Thymus (tissue), 11 donors: ENCODE results near the gene PDIA4. TPM values are rescaled to one million over a fixed set of nuclear protein-coding genes. Genes with fewer than 3 reads are reported as not detected.
A peak's percentile ranks its signal among the peaks of the same experiment; 100 is the strongest.
"Not testable (repeated sequence)": the region's sequence is repeated elsewhere in the genome, so short reads cannot be mapped to it uniquely, and the experiment has no call there.

Source experiments
- DNase-seq, 9 donors: peaks; one replicate each; pipeline ENCODE4 v3.0.0-alpha.2; 2013; ENCODE audit warnings: low spot score in 9 of 9, low read depth in 6 of 9, missing footprints in 1 of 9
- H3K27ac ChIP-seq, 2 donors: one replicate each; pipeline ENCODE4 v1.5.1; 2013; ENCODE audit warnings: control low read depth in 1 of 2, low read depth in 1 of 2, low read length in 1 of 2, mild to moderate bottlenecking in 1 of 2, moderate library complexity in 1 of 2
- H3K27me3 ChIP-seq, 2 donors: one replicate each; pipeline ENCODE4 v1.5.1; 2013; ENCODE audit warnings: low read length in 1 of 2; ENCODE audit not compliant: control insufficient read depth in 2 of 2, insufficient read depth in 1 of 2
- H3K36me3 ChIP-seq, 2 donors: one replicate each; pipeline ENCODE4 v1.5.1; 2013; ENCODE audit warnings: low read length in 1 of 2, mild to moderate bottlenecking in 1 of 2, moderate library complexity in 1 of 2; ENCODE audit not compliant: control insufficient read depth in 2 of 2, insufficient read depth in 2 of 2
- H3K4me1 ChIP-seq, 2 donors: one replicate each; pipeline ENCODE4 v1.5.1; 2013; ENCODE audit warnings: low read length in 2 of 2; ENCODE audit not compliant: control insufficient read depth in 2 of 2, insufficient read depth in 2 of 2
- H3K4me3 ChIP-seq, 2 donors: one replicate each; pipeline ENCODE4 v1.5.1; 2013; ENCODE audit warnings: low read length in 2 of 2, control low read depth in 1 of 2, mild to moderate bottlenecking in 1 of 2
- H3K9me3 ChIP-seq, 2 donors: one replicate each; pipeline ENCODE4 v1.5.1; 2013; ENCODE audit warnings: low read length in 1 of 2, mild to moderate bottlenecking in 1 of 2; ENCODE audit not compliant: control insufficient read depth in 2 of 2, insufficient read depth in 1 of 2
- WGBS: extraction: QIAGEN DNeasy Blood & Tissue Kit; methylation state at CpG from one replicate; pipeline ENCODE4 v1.1.7; 2013; 5-methylcytosine and 5-hydroxymethylcytosine counted together
- polyA plus RNA-seq: library from polyadenylated mRNA; stranded (reverse); fragments of 200-250 nt; gene quantifications from one replicate; pipeline ENCODE4 v1.2.3, GENCODE V29; 2013
- total RNA-seq: library from RNA; stranded (reverse); fragments of 120-200 nt; gene quantifications from one replicate; pipeline ENCODE4 v1.2.4, GENCODE V29; 2013
- donor health status: healthy.

Gene PDIA4
- total and polyA plus RNA-seq, 2 donors = 53.3 to 93.1 TPM

- Histone ChIP-seq H3K4me1 (peaks cover 6 to 19% of the 10 kb centered on the region in 2 donors), H3K27ac (peak overlapping the region; percentile 32 to 79), H3K36me3 (no peaks in the 10 kb centered on the region), H3K27me3 (peaks cover 0 to 1% of the 10 kb centered on the region in 2 donors), H3K4me3 (peak overlapping the region; percentile 57 to 87), H3K9me3 (no peaks in the 10 kb centered on the region)
- DNase-seq = no peak
- 7% methylated on average over 9 of the region's 9 CpGs for WGBS
These were observed 40.4 kb downstream of the PDIA4 start for GRCh38 chr7:148987751-148988512.

- Histone ChIP-seq H3K9me3 (no peaks in the 10 kb centered on the region), H3K27ac (peak overlapping the region; percentile 67 to 79), H3K4me1 (peaks cover 6 to 25% of the 10 kb centered on the region in 2 donors), H3K27me3 (peaks cover 0 to 7% of the 10 kb centered on the region in 2 donors), H3K4me3 (peak overlapping the region; percentile 57 to 87), H3K36me3 (no peaks in the 10 kb centered on the region)
- WGBS = 2% methylated on average over 17 of the region's 17 CpGs
- peak; percentile 69 to 94 (median 83) for DNase-seq
These were observed 41.1 kb downstream of the PDIA4 start for GRCh38 chr7:148987010-148987750.

- Histone ChIP-seq H3K4me3 (no peak overlapping the region), H3K27ac (peak overlapping the region in 1 of 2 donors; percentile 19)
These were observed 41.6 kb downstream of the PDIA4 start for GRCh38 chr7:148986742-148987009.

GRCh38 chr7:148983200-148984146 lies 44.8 kb downstream of the PDIA4 start:
- H3K4me3 ChIP-seq = peak overlapping the region; percentile 58 to 61
- DNase-seq = peak in 7 of 9 donors; percentile 53 to 88 (median 69)
- peaks cover 0 to 17% of the 10 kb centered on the region in 2 donors for H3K27me3 ChIP-seq
- H3K36me3 ChIP-seq = no peaks in the 10 kb centered on the region
- peaks cover 6 to 23% of the 10 kb centered on the region in 2 donors for H3K4me1 ChIP-seq
- H3K27ac ChIP-seq = peak overlapping the region; percentile 56 to 61
- WGBS = under 1% methylated on average over 38 of the region's 38 CpGs
- H3K9me3 ChIP-seq = no peaks in the 10 kb centered on the region

More at GRCh38 chr7:148986742-148987009, 41.6 kb downstream of the PDIA4 start:
- WGBS = 57% methylated on average over 1 of the region's 1 CpG
- H3K27me3 ChIP-seq = peaks cover 0 to 12% of the 10 kb centered on the region in 2 donors
- no peak for DNase-seq
- peaks cover 6 to 25% of the 10 kb centered on the region in 2 donors for H3K4me1 ChIP-seq
- no peaks in the 10 kb centered on the region for H3K36me3 ChIP-seq
- no peaks in the 10 kb centered on the region for H3K9me3 ChIP-seq

GRCh38 chr7:148982654-148983199 lies 45.6 kb downstream of the PDIA4 start:
- Histone ChIP-seq H3K9me3 (no peaks in the 10 kb centered on the region), H3K4me1 (peaks cover 6 to 18% of the 10 kb centered on the region in 2 donors), H3K36me3 (no peaks in the 10 kb centered on the region), H3K27ac (no peak overlapping the region), H3K27me3 (peaks cover 0 to 17% of the 10 kb centered on the region in 2 donors), H3K4me3 (peak overlapping the region; percentile 58 to 61)
- under 1% methylated on average over 23 of the region's 23 CpGs for WGBS
- peak in 1 of 9 donors; percentile 47 for DNase-seq

GRCh38 chr7:148979827-148980226 lies 48.5 kb downstream of the PDIA4 start:
- Histone ChIP-seq H3K27me3 (peaks cover 0 to 17% of the 10 kb centered on the region in 2 donors), H3K4me1 (peaks cover 6 to 14% of the 10 kb centered on the region in 2 donors), H3K36me3 (no peaks in the 10 kb centered on the region), H3K4me3 (no peak overlapping the region), H3K9me3 (no peaks in the 10 kb centered on the region), H3K27ac (no peak overlapping the region)
- 68% methylated on average over 9 of the region's 9 CpGs for WGBS
- peak in 1 of 9 donors; percentile 38 for DNase-seq

GRCh38 chr7:148979072-148979471 lies 49.2 kb downstream of the PDIA4 start:
- not testable (repeated sequence) for H3K4me3 ChIP-seq, H3K9me3 ChIP-seq, DNase-seq, H3K27ac ChIP-seq, H3K36me3 ChIP-seq
- H3K27me3 ChIP-seq = peaks cover 0 to 17% of the 10 kb centered on the region in 2 donors
- H3K4me1 ChIP-seq = peaks cover 5 to 14% of the 10 kb centered on the region in 2 donors
- 94% methylated on average over 7 of the region's 7 CpGs for WGBS

- WGBS = 92% methylated on average over 8 of the region's 8 CpGs
- DNase-seq = no peak
These were observed 50.2 kb downstream of the PDIA4 start for GRCh38 chr7:148978091-148978490.

More at GRCh38 chr7:148978091-148978490, 50.2 kb downstream of the PDIA4 start:
- Histone ChIP-seq H3K9me3 (no peaks in the 10 kb centered on the region), H3K27ac (no peak overlapping the region), H3K27me3 (peaks cover 0 to 17% of the 10 kb centered on the region in 2 donors), H3K4me3 (no peak overlapping the region), H3K4me1 (peaks cover 0 to 6% of the 10 kb centered on the region in 2 donors), H3K36me3 (no peaks in the 10 kb centered on the region)
